Head of caudate nucleus (tissue), 42 donors: ENCODE results near the gene LEPR.

ENCODE experiments used
- DNase-seq, 42 donors: peaks; one replicate each; pipeline versions ENCODE4 v3.0.0 to v3.0.0-alpha.2; 2020 to 2021; ENCODE audit warnings: mixed read lengths in 7 of 42
- intact Hi-C: fragments of 100-400 bp; cut with DNase I; formaldehyde crosslinking; loops from one replicate; pipeline ENCODE4 v1.15.0; 2022

The LEPR gene

GRCh38 chr1:65404941-65405340, 15.5 kb upstream of the LEPR start:
- intact Hi-C loops = no loop called here
- DNase-seq = no peak

- intact Hi-C loops = no loop called here
- DNase-seq = no peak
Measured at GRCh38 chr1:65407877-65408276, 12.6 kb upstream of the LEPR start.

GRCh38 chr1:65409314-65409713, 11.2 kb upstream of the LEPR start:
- intact Hi-C loops = no loop called here
- no peak for DNase-seq

- DNase-seq = no peak
- intact Hi-C loops = loop anchor here (10.0 kb wide), 1 partner anchor 95 kb away; no protein-coding TSS in a partner anchor
Measured at GRCh38 chr1:65409816-65410326, 10.6 kb upstream of the LEPR start.

- peak in 1 of 42 donors; percentile 18 for DNase-seq
- intact Hi-C loops = loop anchor here (10.0 kb wide), 1 partner anchor 98 kb away; no protein-coding TSS in a partner anchor
Measured at GRCh38 chr1:65412256-65412983, 8.0 kb upstream of the LEPR start.

- DNase-seq = no peak
- intact Hi-C loops = loop anchor here (10.0 kb wide), 1 partner anchor 98 kb away; no protein-coding TSS in a partner anchor
Measured at GRCh38 chr1:65412984-65413375, 7.5 kb upstream of the LEPR start.

GRCh38 chr1:65414538-65414937, 5.9 kb upstream of the LEPR start:
- intact Hi-C loops = loop anchor here (10.0 kb wide), 1 partner anchor 100 kb away; no protein-coding TSS in a partner anchor
- no peak for DNase-seq

GRCh38 chr1:65416767-65417166, 3.7 kb upstream of the LEPR start:
- DNase-seq = no peak
- intact Hi-C loops = loop anchor here (10.0 kb wide), 1 partner anchor 102 kb away; no protein-coding TSS in a partner anchor

GRCh38 chr1:65417729-65418128, 2.7 kb upstream of the LEPR start:
- intact Hi-C loops = loop anchor here (10.0 kb wide), 1 partner anchor 103 kb away; no protein-coding TSS in a partner anchor

GRCh38 chr1:65418522-65419185, 1.8 kb upstream of the LEPR start:
- intact Hi-C loops = loop anchor here (10.0 kb wide), 1 partner anchor 104 kb away; no protein-coding TSS in a partner anchor
- DNase-seq = no peak

More at GRCh38 chr1:65417729-65418128, 2.7 kb upstream of the LEPR start:
- DNase-seq = no peak

- intact Hi-C loops = loop anchor here (5.0 to 10.0 kb wide), 2 partner anchors 105 to 153 kb away; no protein-coding TSS in a partner anchor
- DNase-seq = peak; percentile 90 to 99 (median 97)
Measured at GRCh38 chr1:65419681-65420589, 533 bp upstream of the LEPR start.

GRCh38 chr1:65421351-65422025, 1.0 kb downstream of the LEPR start:
- DNase-seq = no peak
- intact Hi-C loops = loop anchor here (5.0 kb wide), 1 partner anchor 154 kb away; no protein-coding TSS in a partner anchor

- DNase-seq = no peak
- intact Hi-C loops = loop anchor here (5.0 kb wide), 1 partner anchor 155 kb away; no protein-coding TSS in a partner anchor
Measured at GRCh38 chr1:65422241-65423203, 2.1 kb downstream of the LEPR start.

- peak in 6 of 42 donors; percentile 7 to 48 (median 16) for DNase-seq
- intact Hi-C loops = loop anchor here (5.0 kb wide), 1 partner anchor 157 kb away; no protein-coding TSS in a partner anchor
Measured at GRCh38 chr1:65423884-65424572, 3.6 kb downstream of the LEPR start.

- no peak for DNase-seq
- intact Hi-C loops = loop anchor here (5.0 kb wide), 1 partner anchor 157 kb away; no protein-coding TSS in a partner anchor
Measured at GRCh38 chr1:65424573-65424889, 4.1 kb downstream of the LEPR start.

GRCh38 chr1:65425006-65425405, 4.5 kb downstream of the LEPR start:
- intact Hi-C loops = no loop called here

More at GRCh38 chr1:65425006-65425405, 4.5 kb downstream of the LEPR start:
- DNase-seq = no peak
